Liver (tissue), 9 donors: ENCODE measurements around the gene CCDC110. TPM values are rescaled to one million over a fixed set of nuclear protein-coding genes. Genes with fewer than 3 reads are reported as not detected.

Experiments used
- DNase-seq: peaks from one replicate; pipeline ENCODE4 v3.0.0-alpha.2; 2017; ENCODE audit warnings: low spot score
- H3K27ac ChIP-seq, 2 donors: one replicate each; pipeline ENCODE4 v1.7.0; 2013; ENCODE audit warnings: inconsistent platforms in 2 of 2, low read length in 2 of 2, control low read depth in 1 of 2, low read depth in 1 of 2, mild to moderate bottlenecking in 1 of 2
- H3K27me3 ChIP-seq, 4 donors: one replicate each; pipeline versions ENCODE4 v1.6.1 to v1.7.0; 2013; ENCODE audit warnings: low read length in 3 of 4, inconsistent platforms in 1 of 4, mild to moderate bottlenecking in 1 of 4, moderate library complexity in 1 of 4; ENCODE audit not compliant: control insufficient read depth in 4 of 4, insufficient read depth in 4 of 4
- H3K36me3 ChIP-seq, 4 donors: one replicate each; pipeline versions ENCODE4 v1.6.1 to v1.7.0; 2013; ENCODE audit warnings: low read length in 3 of 4, mild to moderate bottlenecking in 3 of 4, low read depth in 1 of 4, moderate library complexity in 1 of 4; ENCODE audit not compliant: control insufficient read depth in 4 of 4, insufficient read depth in 3 of 4
- H3K4me1 ChIP-seq, 4 donors: one replicate each; pipeline versions ENCODE4 v1.6.1 to v1.7.0; 2013; ENCODE audit warnings: low read length in 3 of 4, mild to moderate bottlenecking in 3 of 4, moderate library complexity in 1 of 4; ENCODE audit not compliant: control insufficient read depth in 4 of 4, insufficient read depth in 4 of 4
- H3K4me3 ChIP-seq, 3 donors: one replicate each; pipeline versions ENCODE4 v1.6.1 to v1.7.0; 2013; ENCODE audit warnings: low read length in 3 of 3, control low read depth in 1 of 3, low read depth in 1 of 3, mild to moderate bottlenecking in 1 of 3
- H3K9ac ChIP-seq, 2 donors: one replicate each; pipeline ENCODE4 v1.7.0; 2013; ENCODE audit warnings: low read length in 2 of 2, mild to moderate bottlenecking in 2 of 2, moderate library complexity in 2 of 2, control low read depth in 1 of 2, low read depth in 1 of 2
- H3K9me3 ChIP-seq, 4 donors: one replicate each; pipeline versions ENCODE4 v1.6.1 to v1.7.0; 2013; ENCODE audit warnings: low read length in 3 of 4; ENCODE audit not compliant: control insufficient read depth in 4 of 4
- EGR1 ChIP-seq, 2 donors: IDR thresholded peaks; 2 replicates each; pipeline ENCODE4 v1.6.1; 2016 to 2018; ENCODE audit warnings: antibody characterized with exemption in 2 of 2, low read depth in 2 of 2
- FOXA1 ChIP-seq: IDR thresholded peaks from 2 replicates; pipeline ENCODE4 v1.6.1; 2016; ENCODE audit warnings: antibody characterized with exemption
- FOXA2 ChIP-seq: IDR thresholded peaks from 2 replicates; pipeline ENCODE4 v1.6.1; 2016; ENCODE audit warnings: antibody characterized with exemption
- GABPA ChIP-seq, 2 donors: IDR thresholded peaks in 1 of 2; conservative IDR thresholded peaks in 1 of 2; 2 replicates each; pipeline ENCODE4 v1.6.1; 2016; ENCODE audit warnings: antibody characterized with exemption in 2 of 2, mild to moderate bottlenecking in 1 of 2, moderate library complexity in 1 of 2
- HNF4A ChIP-seq, 2 donors: conservative IDR thresholded peaks; 2 replicates each; pipeline ENCODE4 v1.6.1; 2016; ENCODE audit warnings: antibody characterized with exemption in 2 of 2, mild to moderate bottlenecking in 2 of 2
- HNF4G ChIP-seq: IDR thresholded peaks from 2 replicates; pipeline ENCODE4 v1.6.1; 2016; ENCODE audit warnings: antibody characterized with exemption
- JUND ChIP-seq, 2 donors: IDR thresholded peaks; 2 replicates each; pipeline ENCODE4 v1.6.1; 2016; ENCODE audit warnings: antibody characterized with exemption in 2 of 2
- NR2F2 ChIP-seq: IDR thresholded peaks from 2 replicates; pipeline ENCODE4 v1.6.1; 2016; ENCODE audit warnings: antibody characterized with exemption
- RAD21 ChIP-seq, 2 donors: IDR thresholded peaks; 2 replicates each; pipeline ENCODE4 v1.6.1; 2016; ENCODE audit warnings: antibody characterized with exemption in 2 of 2, mild to moderate bottlenecking in 2 of 2
- REST ChIP-seq: IDR thresholded peaks from 2 replicates; pipeline ENCODE4 v1.6.1; 2016; ENCODE audit warnings: antibody characterized with exemption, mild to moderate bottlenecking
- TAF1 ChIP-seq: conservative IDR thresholded peaks from 2 replicates; pipeline ENCODE4 v1.6.1; 2016; ENCODE audit warnings: antibody characterized with exemption, mild to moderate bottlenecking
- YY1 ChIP-seq: IDR thresholded peaks from 2 replicates; pipeline ENCODE4 v1.6.1; 2016; ENCODE audit warnings: antibody characterized with exemption, mild to moderate bottlenecking
- WGBS: extraction: QIAGEN DNeasy Blood & Tissue Kit; methylation state at CpG from one replicate; pipeline ENCODE4 v1.1.7; 2013; 5-methylcytosine and 5-hydroxymethylcytosine counted together
- polyA plus RNA-seq, 2 donors: library from polyadenylated mRNA; stranded (reverse) in 1 of 2; unstranded in 1 of 2; fragments of 200-250 nt in 1 of 2; fragments of >200 nt in 1 of 2; fragmentation: Nextera tagmentation in 1 of 2; extraction: Ambion mirVana in 1 of 2; gene quantifications; one replicate each; pipeline versions ENCODE4 v1.2.1 to v1.2.3, GENCODE V29; 2013 to 2015
- total RNA-seq, 2 donors: library from RNA; depleted of rRNA; stranded (reverse); fragments of >200 nt; gene quantifications; one replicate each; pipeline ENCODE4 v1.2.3, GENCODE V29; 2014
- TF ChIP-seq, protein P1 (sequence below): fragments of 150-350 bp; IDR thresholded peaks from 2 replicates; pipeline ENCODE4 v1.5.1; 2017; ENCODE audit warnings: improper control_type of control experiment, low read depth, low read length; ENCODE audit not compliant: missing input control
- TF ChIP-seq, protein P2 (sequence below): IDR thresholded peaks from 2 replicates; pipeline ENCODE4 v1.6.1; 2016; ENCODE audit warnings: antibody characterized with exemption
- TF ChIP-seq, protein P3 (sequence below): IDR thresholded peaks from 2 replicates; pipeline ENCODE4 v1.6.1; 2016; ENCODE audit warnings: antibody characterized with exemption
- donor health status: healthy.
- donor health status: healthy.
- donor health status: healthy.
- donor health status: healthy.
- donor health status: healthy.

Gene CCDC110
- total and polyA plus RNA-seq, 4 donors = 0.45 to 1.5 (median 0.60) TPM; not detected in 1

GRCh38 chr4:185481401-185481800, 9.9 kb upstream of the CCDC110 start:
- WGBS = 92% methylated on average over 2 of the region's 2 CpGs
- Histone ChIP-seq H3K4me3 (no peak overlapping the region), H3K27ac (no peak overlapping the region), H3K36me3 (no peaks in the 10 kb centered on the region), H3K9me3 (no peaks in the 10 kb centered on the region), H3K9ac (no peak overlapping the region), H3K27me3 (no peaks in the 10 kb centered on the region), H3K4me1 (no peaks in the 10 kb centered on the region)
- TF ChIP-seq REST (no peak), NR2F2 (no peak), FOXA1 (no peak), JUND (IDR thresholded peaks at IDR 0.05) (no peak), TAF1 (no peak), HNF4G (no peak), HNF4A (conservative IDR thresholded peaks at IDR 0.05) (no peak), YY1 (no peak), FOXA2 (no peak)
- TF ChIP-seq, protein P1, sequence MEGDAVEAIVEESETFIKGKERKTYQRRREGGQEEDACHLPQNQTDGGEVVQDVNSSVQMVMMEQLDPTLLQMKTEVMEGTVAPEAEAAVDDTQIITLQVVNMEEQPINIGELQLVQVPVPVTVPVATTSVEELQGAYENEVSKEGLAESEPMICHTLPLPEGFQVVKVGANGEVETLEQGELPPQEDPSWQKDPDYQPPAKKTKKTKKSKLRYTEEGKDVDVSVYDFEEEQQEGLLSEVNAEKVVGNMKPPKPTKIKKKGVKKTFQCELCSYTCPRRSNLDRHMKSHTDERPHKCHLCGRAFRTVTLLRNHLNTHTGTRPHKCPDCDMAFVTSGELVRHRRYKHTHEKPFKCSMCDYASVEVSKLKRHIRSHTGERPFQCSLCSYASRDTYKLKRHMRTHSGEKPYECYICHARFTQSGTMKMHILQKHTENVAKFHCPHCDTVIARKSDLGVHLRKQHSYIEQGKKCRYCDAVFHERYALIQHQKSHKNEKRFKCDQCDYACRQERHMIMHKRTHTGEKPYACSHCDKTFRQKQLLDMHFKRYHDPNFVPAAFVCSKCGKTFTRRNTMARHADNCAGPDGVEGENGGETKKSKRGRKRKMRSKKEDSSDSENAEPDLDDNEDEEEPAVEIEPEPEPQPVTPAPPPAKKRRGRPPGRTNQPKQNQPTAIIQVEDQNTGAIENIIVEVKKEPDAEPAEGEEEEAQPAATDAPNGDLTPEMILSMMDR = no peak
- TF ChIP-seq, protein P2, sequence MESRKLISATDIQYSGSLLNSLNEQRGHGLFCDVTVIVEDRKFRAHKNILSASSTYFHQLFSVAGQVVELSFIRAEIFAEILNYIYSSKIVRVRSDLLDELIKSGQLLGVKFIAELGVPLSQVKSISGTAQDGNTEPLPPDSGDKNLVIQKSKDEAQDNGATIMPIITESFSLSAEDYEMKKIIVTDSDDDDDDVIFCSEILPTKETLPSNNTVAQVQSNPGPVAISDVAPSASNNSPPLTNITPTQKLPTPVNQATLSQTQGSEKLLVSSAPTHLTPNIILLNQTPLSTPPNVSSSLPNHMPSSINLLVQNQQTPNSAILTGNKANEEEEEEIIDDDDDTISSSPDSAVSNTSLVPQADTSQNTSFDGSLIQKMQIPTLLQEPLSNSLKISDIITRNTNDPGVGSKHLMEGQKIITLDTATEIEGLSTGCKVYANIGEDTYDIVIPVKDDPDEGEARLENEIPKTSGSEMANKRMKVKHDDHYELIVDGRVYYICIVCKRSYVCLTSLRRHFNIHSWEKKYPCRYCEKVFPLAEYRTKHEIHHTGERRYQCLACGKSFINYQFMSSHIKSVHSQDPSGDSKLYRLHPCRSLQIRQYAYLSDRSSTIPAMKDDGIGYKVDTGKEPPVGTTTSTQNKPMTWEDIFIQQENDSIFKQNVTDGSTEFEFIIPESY = no peak
- TF ChIP-seq, protein P3, sequence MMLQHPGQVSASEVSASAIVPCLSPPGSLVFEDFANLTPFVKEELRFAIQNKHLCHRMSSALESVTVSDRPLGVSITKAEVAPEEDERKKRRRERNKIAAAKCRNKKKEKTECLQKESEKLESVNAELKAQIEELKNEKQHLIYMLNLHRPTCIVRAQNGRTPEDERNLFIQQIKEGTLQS = no peak
- DNase-seq = no peak

DNA sequence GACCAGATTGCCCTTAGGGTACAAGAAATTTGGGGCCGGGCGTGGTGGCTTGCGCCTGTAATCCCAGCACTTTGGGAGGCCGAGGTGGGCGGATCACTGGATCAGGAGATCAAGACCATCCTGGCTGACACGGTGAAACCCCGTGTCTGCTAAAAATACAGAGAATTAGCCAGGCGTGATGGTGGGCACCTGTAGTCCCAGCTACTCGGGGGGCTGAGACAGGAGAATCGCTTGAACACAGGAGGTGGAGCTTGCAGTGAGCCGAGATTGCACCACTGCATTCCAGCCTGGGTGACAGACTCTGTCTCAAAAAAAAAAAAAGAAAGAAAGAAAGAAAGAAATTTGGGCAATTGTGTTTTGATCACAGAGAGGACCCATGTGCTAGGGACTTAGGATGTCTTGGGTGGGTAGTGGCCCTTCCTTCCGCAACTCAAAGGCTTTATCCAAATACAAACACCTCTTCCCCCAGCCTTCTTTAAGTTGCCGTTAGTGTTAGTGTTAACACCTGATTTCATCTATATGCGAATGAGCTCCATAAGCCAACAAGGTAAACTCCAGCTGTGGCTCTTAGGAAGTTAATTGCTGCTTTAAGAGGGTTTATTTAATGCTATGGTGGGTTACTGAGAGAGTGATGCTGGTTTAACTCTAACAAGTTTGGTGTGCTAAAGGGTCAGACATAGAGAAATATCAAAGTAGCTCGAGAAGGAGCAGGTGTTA, 8.6 kb upstream of the CCDC110 start:
- TF ChIP-seq, protein P3 = no peak
- TF ChIP-seq YY1 (no peak), REST (no peak), RAD21 (IDR thresholded peaks at IDR 0.05) (no peak), EGR1 (IDR thresholded peaks at IDR 0.05; ENCODE audit: low read depth in 2 of 2) (no peak), HNF4G (no peak), GABPA (IDR thresholded peaks at IDR 0.05 in 1 of 2, conservative IDR thresholded peaks at IDR 0.05 in 1 of 2) (no peak)
- TF ChIP-seq, protein P1 = no peak
- Histone ChIP-seq H3K4me1 (no peaks in the 10 kb centered on the region), H3K27ac (no peak overlapping the region), H3K9me3 (no peaks in the 10 kb centered on the region), H3K27me3 (no peaks in the 10 kb centered on the region), H3K9ac (no peak overlapping the region), H3K4me3 (no peak overlapping the region), H3K36me3 (no peaks in the 10 kb centered on the region)
- WGBS = 69% methylated on average over 15 of the region's 15 CpGs
- no peak for DNase-seq
